DOHH2 (cell line): ENCODE results near the gene KCNA5.

Experiments used
- EZH2phosphoT487 ChIP-seq: fragments of 200-600 bp; sonication (generic); IDR thresholded peaks from 2 replicates; pipeline ENCODE4 v1.6.1; 2017; ENCODE audit warnings: borderline replicate concordance, mild to moderate bottlenecking, antibody characterized with exemption, low read length, moderate library complexity, mixed read lengths
- TF ChIP-seq, protein P1 (sequence below): fragments of 200-600 bp; sonication (generic); IDR thresholded peaks from one replicate; pipeline ENCODE4 v1.5.1; 2014; ENCODE audit warnings: antibody characterized with exemption, mild to moderate bottlenecking, low read depth, low read length; ENCODE audit not compliant: poor library complexity, severe bottlenecking

DNA sequence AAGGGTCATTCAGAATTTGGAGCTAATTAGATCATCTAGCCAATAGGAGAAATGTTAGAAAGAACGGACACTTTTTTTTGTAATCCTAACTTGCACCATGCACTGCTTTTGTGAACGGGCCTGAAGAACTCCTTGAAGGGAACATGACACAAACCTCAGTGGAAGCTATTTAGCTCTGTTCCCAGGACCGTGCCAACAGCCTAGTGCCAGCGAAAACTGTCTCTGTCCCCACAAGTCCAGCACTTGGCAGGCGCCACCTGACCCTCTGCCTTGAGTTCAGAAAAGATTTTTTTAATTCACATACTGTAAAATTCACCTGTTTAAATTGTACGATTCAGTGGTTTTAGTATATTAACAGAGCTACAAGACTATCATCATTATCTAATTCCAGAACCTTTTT, 31.3 kb upstream of the KCNA5 start:
- TF ChIP-seq, protein P1, sequence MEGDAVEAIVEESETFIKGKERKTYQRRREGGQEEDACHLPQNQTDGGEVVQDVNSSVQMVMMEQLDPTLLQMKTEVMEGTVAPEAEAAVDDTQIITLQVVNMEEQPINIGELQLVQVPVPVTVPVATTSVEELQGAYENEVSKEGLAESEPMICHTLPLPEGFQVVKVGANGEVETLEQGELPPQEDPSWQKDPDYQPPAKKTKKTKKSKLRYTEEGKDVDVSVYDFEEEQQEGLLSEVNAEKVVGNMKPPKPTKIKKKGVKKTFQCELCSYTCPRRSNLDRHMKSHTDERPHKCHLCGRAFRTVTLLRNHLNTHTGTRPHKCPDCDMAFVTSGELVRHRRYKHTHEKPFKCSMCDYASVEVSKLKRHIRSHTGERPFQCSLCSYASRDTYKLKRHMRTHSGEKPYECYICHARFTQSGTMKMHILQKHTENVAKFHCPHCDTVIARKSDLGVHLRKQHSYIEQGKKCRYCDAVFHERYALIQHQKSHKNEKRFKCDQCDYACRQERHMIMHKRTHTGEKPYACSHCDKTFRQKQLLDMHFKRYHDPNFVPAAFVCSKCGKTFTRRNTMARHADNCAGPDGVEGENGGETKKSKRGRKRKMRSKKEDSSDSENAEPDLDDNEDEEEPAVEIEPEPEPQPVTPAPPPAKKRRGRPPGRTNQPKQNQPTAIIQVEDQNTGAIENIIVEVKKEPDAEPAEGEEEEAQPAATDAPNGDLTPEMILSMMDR: no peak
- TF ChIP-seq EZH2phosphoT487: no peak
